ENCODE data around the gene KCTD10. TPM values are rescaled to one million over a fixed set of nuclear protein-coding genes. Genes with fewer than 3 reads are reported as not detected.
A peak's percentile ranks its signal among the peaks of the same experiment; 100 is the strongest.
"Not testable (repeated sequence)": the region's sequence is repeated elsewhere in the genome, so short reads cannot be mapped to it uniquely, and the experiment has no call there.

KCTD10 gene
- total and polyA plus RNA-seq, 2 donors = 8.9 to 17.5 TPM

- 92% methylated on average over 9 of the region's 9 CpGs for WGBS
- Histone ChIP-seq H3K4me3 (ENCODE audit: low read length in 2 of 2) (no peak overlapping the region), H3K4me1 (ENCODE audit: control insufficient read depth in 2 of 2, insufficient read depth in 2 of 2, low read length in 2 of 2) (no peaks in the 10 kb centered on the region), H3K9me3 (ENCODE audit: control insufficient read depth in 2 of 2, insufficient read depth in 1 of 2, low read length in 1 of 2) (no peaks in the 10 kb centered on the region), H3K36me3 (ENCODE audit: control insufficient read depth in 2 of 2, insufficient read depth in 2 of 2, low read length in 1 of 2) (no peaks in the 10 kb centered on the region), H3K27me3 (ENCODE audit: control insufficient read depth in 2 of 2, insufficient read depth in 1 of 2, low read length in 1 of 2) (no peaks in the 10 kb centered on the region), H3K27ac (ENCODE audit: low read depth in 1 of 2, low read length in 1 of 2) (no peak overlapping the region)
- no peak for DNase-seq (ENCODE audit: low read depth in 6 of 9, low spot score in 9 of 9)
These were observed 36.1 kb downstream of the KCTD10 start for GRCh38 chr12:109440851-109441490.

GRCh38 chr12:109439951-109440350, 37.1 kb downstream of the KCTD10 start:
- H3K27me3 ChIP-seq (ENCODE audit: control insufficient read depth in 2 of 2, insufficient read depth in 1 of 2, low read length in 1 of 2); H3K4me1 ChIP-seq (ENCODE audit: control insufficient read depth in 2 of 2, insufficient read depth in 2 of 2, low read length in 2 of 2); H3K36me3 ChIP-seq (ENCODE audit: control insufficient read depth in 2 of 2, insufficient read depth in 2 of 2, low read length in 1 of 2); H3K27ac ChIP-seq (ENCODE audit: low read depth in 1 of 2, low read length in 1 of 2); DNase-seq (ENCODE audit: low read depth in 6 of 9, low spot score in 9 of 9); H3K4me3 ChIP-seq (ENCODE audit: low read length in 2 of 2); H3K9me3 ChIP-seq (ENCODE audit: control insufficient read depth in 2 of 2, insufficient read depth in 1 of 2, low read length in 1 of 2): not testable (repeated sequence)
- 99% methylated on average over 13 of the region's 13 CpGs for WGBS

- no peak overlapping the region for H3K4me3 ChIP-seq (ENCODE audit: low read length in 2 of 2)
- H3K36me3 ChIP-seq (ENCODE audit: control insufficient read depth in 2 of 2, insufficient read depth in 2 of 2, low read length in 1 of 2) = no peaks in the 10 kb centered on the region
- WGBS = 94% methylated on average over 6 of the region's 6 CpGs
- DNase-seq (ENCODE audit: low read depth in 6 of 9, low spot score in 9 of 9) = no peak
- no peaks in the 10 kb centered on the region for H3K27me3 ChIP-seq (ENCODE audit: control insufficient read depth in 2 of 2, insufficient read depth in 1 of 2, low read length in 1 of 2)
- no peak overlapping the region for H3K27ac ChIP-seq (ENCODE audit: low read depth in 1 of 2, low read length in 1 of 2)
- no peaks in the 10 kb centered on the region for H3K9me3 ChIP-seq (ENCODE audit: control insufficient read depth in 2 of 2, insufficient read depth in 1 of 2, low read length in 1 of 2)
- H3K4me1 ChIP-seq (ENCODE audit: control insufficient read depth in 2 of 2, insufficient read depth in 2 of 2, low read length in 2 of 2) = peaks cover 0 to 3% of the 10 kb centered on the region in 2 donors
These were observed 37.9 kb downstream of the KCTD10 start for GRCh38 chr12:109439181-109439580.

DNA sequence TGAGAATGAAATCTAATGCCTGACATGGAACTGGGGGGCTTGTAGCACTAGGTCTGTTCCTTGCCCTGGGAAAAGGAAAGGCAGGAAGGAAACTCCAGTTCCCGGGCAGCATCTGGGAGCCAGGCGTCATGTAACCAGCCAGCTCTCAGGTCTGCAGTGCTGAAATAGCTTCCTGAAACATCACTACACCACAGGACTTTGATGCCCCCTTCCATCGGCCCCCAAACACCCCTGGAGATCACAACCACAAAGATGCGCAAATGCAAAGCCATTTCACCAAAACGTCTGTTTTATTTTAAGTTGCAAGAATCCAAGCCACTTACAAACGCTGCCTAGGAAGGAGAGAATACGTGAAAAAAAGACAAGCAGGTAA, 40.9 kb downstream of the KCTD10 start:
- WGBS = 79% methylated on average over 7 of the region's 7 CpGs
- peaks cover 0 to 3% of the 10 kb centered on the region in 2 donors for H3K4me1 ChIP-seq (ENCODE audit: control insufficient read depth in 2 of 2, insufficient read depth in 2 of 2, low read length in 2 of 2)
- H3K36me3 ChIP-seq (ENCODE audit: control insufficient read depth in 2 of 2, insufficient read depth in 2 of 2, low read length in 1 of 2) = no peaks in the 10 kb centered on the region
- H3K4me3 ChIP-seq (ENCODE audit: low read length in 2 of 2) = no peak overlapping the region
- H3K9me3 ChIP-seq (ENCODE audit: control insufficient read depth in 2 of 2, insufficient read depth in 1 of 2, low read length in 1 of 2) = no peaks in the 10 kb centered on the region
- no peaks in the 10 kb centered on the region for H3K27me3 ChIP-seq (ENCODE audit: control insufficient read depth in 2 of 2, insufficient read depth in 1 of 2, low read length in 1 of 2)
- no peak overlapping the region for H3K27ac ChIP-seq (ENCODE audit: low read depth in 1 of 2, low read length in 1 of 2)
- DNase-seq (ENCODE audit: low read depth in 6 of 9, low spot score in 9 of 9) = no peak

DNA sequence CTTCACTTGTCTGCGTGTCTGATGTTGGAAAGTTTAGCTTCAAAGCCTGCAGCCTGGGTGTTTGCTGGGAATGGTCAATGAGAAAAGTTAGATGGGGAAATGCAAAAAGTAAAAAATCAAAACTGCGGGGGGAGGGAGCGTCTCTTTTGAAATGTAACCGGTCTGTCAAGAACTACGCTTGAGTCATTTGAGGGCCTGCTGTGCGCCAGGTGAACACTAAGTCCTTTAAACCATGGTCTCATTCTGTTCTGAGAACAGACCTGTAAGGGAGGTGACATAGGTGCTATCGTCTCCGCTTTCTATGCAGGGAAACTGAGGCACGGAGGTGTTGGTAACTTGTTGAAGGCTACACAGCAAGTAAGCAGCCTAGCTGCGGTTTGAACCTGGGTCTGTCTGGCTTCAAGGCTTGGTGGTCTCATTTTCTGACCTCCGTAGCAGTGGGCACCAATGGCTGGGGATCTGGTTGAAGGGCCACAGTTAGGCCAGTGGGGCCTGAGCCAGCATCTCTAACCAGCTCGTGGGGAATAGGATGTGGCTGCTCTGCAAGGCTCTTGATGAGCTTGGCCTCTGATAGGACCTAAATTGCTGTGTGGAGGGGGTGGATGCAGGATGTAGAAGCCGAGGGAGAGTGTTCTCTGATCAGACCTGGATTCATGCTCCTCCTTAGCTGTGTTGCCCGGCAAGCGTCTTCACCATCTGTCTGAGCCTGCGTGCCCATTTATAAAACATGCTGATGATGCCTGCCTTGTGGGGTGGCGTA, 41.5 kb downstream of the KCTD10 start:
- H3K36me3 ChIP-seq (ENCODE audit: control insufficient read depth in 2 of 2, insufficient read depth in 2 of 2, low read length in 1 of 2) = no peaks in the 10 kb centered on the region
- no peak overlapping the region for H3K4me3 ChIP-seq (ENCODE audit: low read length in 2 of 2)
- WGBS = 89% methylated on average over 17 of the region's 17 CpGs
- H3K9me3 ChIP-seq (ENCODE audit: control insufficient read depth in 2 of 2, insufficient read depth in 1 of 2, low read length in 1 of 2) = no peaks in the 10 kb centered on the region
- H3K4me1 ChIP-seq (ENCODE audit: control insufficient read depth in 2 of 2, insufficient read depth in 2 of 2, low read length in 2 of 2) = peaks cover 0 to 3% of the 10 kb centered on the region in 2 donors
- no peak overlapping the region for H3K27ac ChIP-seq (ENCODE audit: low read depth in 1 of 2, low read length in 1 of 2)
- no peaks in the 10 kb centered on the region for H3K27me3 ChIP-seq (ENCODE audit: control insufficient read depth in 2 of 2, insufficient read depth in 1 of 2, low read length in 1 of 2)
- no peak for DNase-seq (ENCODE audit: low read depth in 6 of 9, low spot score in 9 of 9)

- Histone ChIP-seq H3K9me3 (ENCODE audit: control insufficient read depth in 2 of 2, insufficient read depth in 1 of 2, low read length in 1 of 2) (no peaks in the 10 kb centered on the region), H3K36me3 (ENCODE audit: control insufficient read depth in 2 of 2, insufficient read depth in 2 of 2, low read length in 1 of 2) (no peaks in the 10 kb centered on the region), H3K4me1 (ENCODE audit: control insufficient read depth in 2 of 2, insufficient read depth in 2 of 2, low read length in 2 of 2) (peaks cover 0 to 3% of the 10 kb centered on the region in 2 donors), H3K27me3 (ENCODE audit: control insufficient read depth in 2 of 2, insufficient read depth in 1 of 2, low read length in 1 of 2) (no peaks in the 10 kb centered on the region), H3K4me3 (ENCODE audit: low read length in 2 of 2) (no peak overlapping the region), H3K27ac (ENCODE audit: low read depth in 1 of 2, low read length in 1 of 2) (no peak overlapping the region)
- 96% methylated on average over 7 of the region's 7 CpGs for WGBS
- DNase-seq (ENCODE audit: low read depth in 6 of 9, low spot score in 9 of 9) = no peak
These were observed 42.5 kb downstream of the KCTD10 start for GRCh38 chr12:109434582-109434981.

GRCh38 chr12:109433618-109434017, 43.5 kb downstream of the KCTD10 start:
- no peak for DNase-seq (ENCODE audit: low read depth in 6 of 9, low spot score in 9 of 9)
- peaks cover 0 to 3% of the 10 kb centered on the region in 2 donors for H3K4me1 ChIP-seq (ENCODE audit: control insufficient read depth in 2 of 2, insufficient read depth in 2 of 2, low read length in 2 of 2)
- 97% methylated on average over 4 of the region's 4 CpGs for WGBS
- H3K9me3 ChIP-seq (ENCODE audit: control insufficient read depth in 2 of 2, insufficient read depth in 1 of 2, low read length in 1 of 2) = no peaks in the 10 kb centered on the region
- no peaks in the 10 kb centered on the region for H3K27me3 ChIP-seq (ENCODE audit: control insufficient read depth in 2 of 2, insufficient read depth in 1 of 2, low read length in 1 of 2)
- no peak overlapping the region for H3K4me3 ChIP-seq (ENCODE audit: low read length in 2 of 2)
- no peaks in the 10 kb centered on the region for H3K36me3 ChIP-seq (ENCODE audit: control insufficient read depth in 2 of 2, insufficient read depth in 2 of 2, low read length in 1 of 2)
- no peak overlapping the region for H3K27ac ChIP-seq (ENCODE audit: low read depth in 1 of 2, low read length in 1 of 2)

- Histone ChIP-seq H3K4me3 (ENCODE audit: low read length in 2 of 2) (no peak overlapping the region), H3K27ac (ENCODE audit: low read depth in 1 of 2, low read length in 1 of 2) (peak overlapping the region in 1 of 2 donors; percentile 25), H3K4me1 (ENCODE audit: control insufficient read depth in 2 of 2, insufficient read depth in 2 of 2, low read length in 2 of 2) (peaks cover 0 to 3% of the 10 kb centered on the region in 2 donors), H3K9me3 (ENCODE audit: control insufficient read depth in 2 of 2, insufficient read depth in 1 of 2, low read length in 1 of 2) (no peaks in the 10 kb centered on the region), H3K36me3 (ENCODE audit: control insufficient read depth in 2 of 2, insufficient read depth in 2 of 2, low read length in 1 of 2) (no peaks in the 10 kb centered on the region), H3K27me3 (ENCODE audit: control insufficient read depth in 2 of 2, insufficient read depth in 1 of 2, low read length in 1 of 2) (no peaks in the 10 kb centered on the region)
- WGBS = 21% methylated on average over 14 of the region's 14 CpGs
- DNase-seq (ENCODE audit: low read depth in 6 of 9, low spot score in 9 of 9) = peak; percentile 16 to 76 (median 53)
These were observed 44.2 kb downstream of the KCTD10 start for GRCh38 chr12:109432842-109433304.

DNA sequence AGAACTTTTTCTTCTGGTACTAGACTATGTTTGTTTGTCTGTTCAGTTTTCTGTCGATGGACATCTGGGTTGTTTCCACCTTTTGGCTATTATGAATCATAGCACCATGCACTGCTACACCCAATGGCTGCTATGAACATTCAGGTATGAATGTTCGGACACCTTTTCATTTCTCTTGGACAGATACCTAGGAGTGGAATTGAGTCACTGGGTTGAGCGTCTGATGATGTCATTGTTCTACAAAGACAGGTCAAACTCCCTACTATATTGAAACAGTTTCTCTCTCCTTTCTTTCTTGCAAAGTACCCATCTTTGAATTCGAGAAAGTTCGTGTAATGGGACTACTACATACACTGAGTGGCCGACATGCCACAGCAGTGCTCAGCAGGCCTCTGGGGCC, 44.7 kb downstream of the KCTD10 start:
- Histone ChIP-seq H3K9me3 (ENCODE audit: control insufficient read depth in 2 of 2, insufficient read depth in 1 of 2, low read length in 1 of 2) (no peaks in the 10 kb centered on the region), H3K4me3 (ENCODE audit: low read length in 2 of 2) (no peak overlapping the region), H3K27me3 (ENCODE audit: control insufficient read depth in 2 of 2, insufficient read depth in 1 of 2, low read length in 1 of 2) (no peaks in the 10 kb centered on the region), H3K36me3 (ENCODE audit: control insufficient read depth in 2 of 2, insufficient read depth in 2 of 2, low read length in 1 of 2) (no peaks in the 10 kb centered on the region), H3K4me1 (ENCODE audit: control insufficient read depth in 2 of 2, insufficient read depth in 2 of 2, low read length in 2 of 2) (peaks cover 0 to 3% of the 10 kb centered on the region in 2 donors), H3K27ac (ENCODE audit: low read depth in 1 of 2, low read length in 1 of 2) (no peak overlapping the region)
- WGBS = 87% methylated on average over 6 of the region's 6 CpGs
- DNase-seq (ENCODE audit: low read depth in 6 of 9, low spot score in 9 of 9) = no peak
